B cell (primary cell): ENCODE results near the gene BRD4. TPM values are rescaled to one million over a fixed set of nuclear protein-coding genes. Genes with fewer than 3 reads are reported as not detected.

Experiments
- ATAC-seq: fragments of 200-7000 bp; cut with Tn5 transposase; one replicate; pipeline ENCODE4 v1.10.0; 2021; ENCODE audit warnings: low read depth, mild to moderate bottlenecking, moderate number of reproducible peaks, moderate library complexity
- CTCF ChIA-PET: fragments of 350-600 bp; sonication (Branson Sonifier 250); formaldehyde crosslinking; loops from one replicate; lab custom pipeline; 2021; ENCODE audit warnings: antibody characterized with exemption, inconsistent platforms; lab: Charles Lee
- POLR2A ChIA-PET: fragments of 350-600 bp; sonication (Branson Sonifier 250); formaldehyde crosslinking; loops from one replicate; lab custom pipeline; 2021; ENCODE audit warnings: antibody characterized with exemption; lab: Charles Lee
- DNase-seq: peaks from one replicate; pipeline ENCODE4 v3.0.0; 2013
- H2AFZ ChIP-seq: 2 replicates; pipeline ENCODE4 v1.6.1; 2012; ENCODE audit warnings: mild to moderate bottlenecking, low read depth, low read length; ENCODE audit not compliant: insufficient read depth, poor library complexity, severe bottlenecking
- H3K27ac ChIP-seq, 2 donors: 1 replicate in 1 of 2; 2 replicates in 1 of 2; pipeline ENCODE4 v1.5.1; 2012 to 2013; ENCODE audit warnings: low read length in 2 of 2, mild to moderate bottlenecking in 2 of 2, moderate library complexity in 1 of 2
- H3K27me3 ChIP-seq, 4 experiments: fragments of 200-600 bp in 1 of 4; sonication (generic) in 1 of 4; replicated peaks in 1 of 4; 1 replicate in 2 of 4; 2 replicates in 2 of 4; pipeline versions ENCODE4 v1.6.1 to v1.7.0; 2013 to 2016; ENCODE audit warnings: low read length in 3 of 4, mild to moderate bottlenecking in 2 of 4, mixed read lengths in 1 of 4, moderate library complexity in 1 of 4; ENCODE audit not compliant: insufficient read depth in 4 of 4, control insufficient read depth in 3 of 4; ENCODE audit errors: control extremely low read depth in 1 of 4
- H3K36me3 ChIP-seq, 2 experiments: replicated peaks in 1 of 2; 1 replicate in 1 of 2; 2 replicates in 1 of 2; pipeline versions ENCODE4 v1.6.1 to v1.7.1; 2013; ENCODE audit warnings: low read length in 1 of 2; ENCODE audit not compliant: insufficient read depth in 2 of 2, control insufficient read depth in 1 of 2; ENCODE audit errors: control extremely low read depth in 1 of 2, extremely low read depth in 1 of 2
- H3K4me1 ChIP-seq, 2 donors: fragments of 200-600 bp in 1 of 2; sonication (generic) in 1 of 2; 1 replicate in 1 of 2; 2 replicates in 1 of 2; pipeline versions ENCODE4 v1.5.1 to v1.6.1; 2013 to 2017; ENCODE audit warnings: low read length in 2 of 2; ENCODE audit not compliant: control insufficient read depth in 2 of 2, insufficient read depth in 2 of 2
- H3K4me2 ChIP-seq: replicated peaks from 2 replicates; pipeline ENCODE3; 2012; ENCODE audit warnings: mild to moderate bottlenecking, low read depth, low read length; ENCODE audit not compliant: poor library complexity, severe bottlenecking
- H3K4me3 ChIP-seq, 5 experiments: fragments of 200-600 bp in 1 of 5; sonication (generic) in 1 of 5; 1 replicate in 3 of 5; 2 replicates in 2 of 5; pipeline versions ENCODE4 v1.5.1 to v1.7.0; 2011 to 2016; ENCODE audit warnings: low read length in 4 of 5, mild to moderate bottlenecking in 4 of 5, low read depth in 2 of 5, control low read depth in 1 of 5, moderate library complexity in 1 of 5; ENCODE audit not compliant: insufficient read depth in 1 of 5; ENCODE audit errors: control extremely low read depth in 1 of 5, extremely low read depth in 1 of 5
- H3K79me2 ChIP-seq: fragments of 200-600 bp; sonication (generic); one replicate; pipeline ENCODE4 v1.6.0; 2016; ENCODE audit warnings: low read length; ENCODE audit not compliant: control insufficient read depth, insufficient read depth
- H3K9ac ChIP-seq: fragments of 200-600 bp; sonication (generic); 2 replicates; pipeline ENCODE4 v1.6.1; 2017; ENCODE audit warnings: mild to moderate bottlenecking, low read length, moderate library complexity
- H3K9me3 ChIP-seq, 3 donors: one replicate each; pipeline versions ENCODE4 v1.6.1 to v1.7.1; 2013; ENCODE audit warnings: low read length in 2 of 3; ENCODE audit not compliant: control insufficient read depth in 2 of 3, insufficient read depth in 1 of 3; ENCODE audit errors: control extremely low read depth in 1 of 3
- H4K20me1 ChIP-seq: 2 replicates; pipeline ENCODE4 v1.6.0; 2012; ENCODE audit warnings: mild to moderate bottlenecking, low read length; ENCODE audit not compliant: insufficient read depth, control insufficient read depth, poor library complexity, severe bottlenecking
- H3K27ac Mint-ChIP-seq: one replicate; pipeline ENCODE4 v1.8.0; 2021; ENCODE audit warnings: mixed read lengths
- H3K27me3 Mint-ChIP-seq: one replicate; pipeline ENCODE4 v1.8.0; 2021; ENCODE audit warnings: mixed read lengths
- H3K4me1 Mint-ChIP-seq: one replicate; pipeline ENCODE4 v1.8.0; 2021; ENCODE audit warnings: mixed read lengths
- H3K4me3 Mint-ChIP-seq: one replicate; pipeline ENCODE4 v1.8.0; 2021; ENCODE audit warnings: mixed read lengths
- H3K9me3 Mint-ChIP-seq: one replicate; pipeline ENCODE4 v1.8.0; 2022; ENCODE audit warnings: mixed read lengths; ENCODE audit not compliant: insufficient read depth
- EZH2 ChIP-seq: IDR thresholded peaks from 2 replicates; pipeline ENCODE4 v1.6.1; 2012; ENCODE audit warnings: borderline replicate concordance, low read depth, mild to moderate bottlenecking, moderate library complexity, low read length; ENCODE audit not compliant: insufficient read depth, poor library complexity, severe bottlenecking
- WGBS: methylation state at CpG from one replicate; pipeline ENCODE4 v1.1.5; 2013; ENCODE audit warnings: missing lambda C conversion rate; ENCODE audit not compliant: insufficient coverage; 5-methylcytosine and 5-hydroxymethylcytosine counted together
- intact Hi-C: fragments of 100-400 bp; cut with micrococcal nuclease; formaldehyde crosslinking; loops from one replicate; pipeline ENCODE4 v1.10.0; 2022
- polyA plus RNA-seq: library from polyadenylated mRNA; depleted of rRNA; stranded (reverse); fragments of >200 nt; gene quantifications from 2 replicates; pipeline ENCODE4 v1.2.3, GENCODE V29; 2012
- total RNA-seq, 2 donors: library from RNA; stranded (reverse); fragments of 120-200 nt in 1 of 2; gene quantifications; 1 replicate in 1 of 2; 2 replicates in 1 of 2; pipeline versions ENCODE4 v1.2.3 to v1.2.4, GENCODE V29; 2013 to 2022
- TF ChIP-seq, protein P1 (sequence below): fragments of 200-600 bp; IDR thresholded peaks from one replicate; pipeline ENCODE4 v1.8.0; 2022; ENCODE audit warnings: antibody characterized with exemption, mild to moderate bottlenecking

Gene BRD4
- total and polyA plus RNA-seq, 2 donors (not counting 1 experiment from before 2014, with no cell fraction given) = 30.7 to 209 TPM

- 93% methylated on average over 11 of the region's 15 CpGs for WGBS
- H3K27me3 Mint-ChIP-seq = peaks cover 58% of the 10 kb centered on the region
- ChIA-PET POLR2A (no interaction called here), CTCF (no interaction called here)
- H3K4me1 Mint-ChIP-seq = peaks cover 32% of the 10 kb centered on the region
- no peak for TF ChIP-seq EZH2
- TF ChIP-seq, protein P1, sequence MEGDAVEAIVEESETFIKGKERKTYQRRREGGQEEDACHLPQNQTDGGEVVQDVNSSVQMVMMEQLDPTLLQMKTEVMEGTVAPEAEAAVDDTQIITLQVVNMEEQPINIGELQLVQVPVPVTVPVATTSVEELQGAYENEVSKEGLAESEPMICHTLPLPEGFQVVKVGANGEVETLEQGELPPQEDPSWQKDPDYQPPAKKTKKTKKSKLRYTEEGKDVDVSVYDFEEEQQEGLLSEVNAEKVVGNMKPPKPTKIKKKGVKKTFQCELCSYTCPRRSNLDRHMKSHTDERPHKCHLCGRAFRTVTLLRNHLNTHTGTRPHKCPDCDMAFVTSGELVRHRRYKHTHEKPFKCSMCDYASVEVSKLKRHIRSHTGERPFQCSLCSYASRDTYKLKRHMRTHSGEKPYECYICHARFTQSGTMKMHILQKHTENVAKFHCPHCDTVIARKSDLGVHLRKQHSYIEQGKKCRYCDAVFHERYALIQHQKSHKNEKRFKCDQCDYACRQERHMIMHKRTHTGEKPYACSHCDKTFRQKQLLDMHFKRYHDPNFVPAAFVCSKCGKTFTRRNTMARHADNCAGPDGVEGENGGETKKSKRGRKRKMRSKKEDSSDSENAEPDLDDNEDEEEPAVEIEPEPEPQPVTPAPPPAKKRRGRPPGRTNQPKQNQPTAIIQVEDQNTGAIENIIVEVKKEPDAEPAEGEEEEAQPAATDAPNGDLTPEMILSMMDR = no peak
- peak overlapping the region; percentile 27 for H3K27ac Mint-ChIP-seq
- Histone ChIP-seq H3K79me2 (no peaks in the 10 kb centered on the region), H3K36me3 (no peaks in the 10 kb centered on the region), H3K4me1 (peaks cover 25 to 28% of the 10 kb centered on the region in 2 donors), H3K4me3 (no peak overlapping the region), H3K9me3 (peaks cover 0 to 11% (median 0%) of the 10 kb centered on the region in 3 donors), H2AFZ (no peak overlapping the region), H3K4me2 (no peak overlapping the region), H3K9ac (no peak overlapping the region), H4K20me1 (no peaks in the 10 kb centered on the region), H3K27ac (no peak overlapping the region), H3K27me3 (peaks cover 0 to 68% (median 21%) of the 10 kb centered on the region in 4 experiments)
- intact Hi-C loops = no loop called here
- DNase-seq = no peak
- peak overlapping the region; percentile 83 for H3K4me3 Mint-ChIP-seq
- no peak for ATAC-seq
- H3K9me3 Mint-ChIP-seq = no peaks in the 10 kb centered on the region
Measured at GRCh38 chr19:15198951-15199660, 133.2 kb downstream of the BRD4 start.

- peaks cover 32% of the 10 kb centered on the region for H3K4me1 Mint-ChIP-seq
- DNase-seq (no peak), ATAC-seq (no peak)
- Histone ChIP-seq H3K4me2 (no peak overlapping the region), H3K4me3 (no peak overlapping the region), H3K79me2 (no peaks in the 10 kb centered on the region), H3K27me3 (peaks cover 0 to 70% (median 21%) of the 10 kb centered on the region in 4 experiments), H3K27ac (no peak overlapping the region), H3K36me3 (no peaks in the 10 kb centered on the region), H2AFZ (no peak overlapping the region), H3K9ac (no peak overlapping the region), H4K20me1 (no peaks in the 10 kb centered on the region), H3K4me1 (peaks cover 25 to 28% of the 10 kb centered on the region in 2 donors), H3K9me3 (peaks cover 0 to 11% (median 0%) of the 10 kb centered on the region in 3 donors)
- H3K27ac Mint-ChIP-seq = no peak overlapping the region
- TF ChIP-seq, protein P1 = no peak
- no peak for TF ChIP-seq EZH2
- intact Hi-C loops = no loop called here
- 35% methylated on average over 8 of the region's 8 CpGs for WGBS
- H3K4me3 Mint-ChIP-seq = peak overlapping the region; percentile 38
- ChIA-PET POLR2A (no interaction called here), CTCF (no interaction called here)
- peaks cover 61% of the 10 kb centered on the region for H3K27me3 Mint-ChIP-seq
- no peaks in the 10 kb centered on the region for H3K9me3 Mint-ChIP-seq
Measured at GRCh38 chr19:15197942-15198341, 134.4 kb downstream of the BRD4 start.
